RWPE2 (cell line): ENCODE results near the gene PDE6A.

Experiments
- ATAC-seq: fragments of 200-7000 bp; cut with Tn5 transposase; 3 replicates; pipeline ENCODE4 v1.9.1; 2021; ENCODE audit warnings: low read depth
- DNase-seq: peaks from one replicate; pipeline ENCODE4 v3.0.0-alpha.2; 2020; ENCODE audit warnings: low spot score
- H3K27ac ChIP-seq: fragments of 450-650 bp; 2 replicates; pipeline ENCODE4 v1.5.1; 2017; ENCODE audit warnings: mild to moderate bottlenecking; ENCODE audit not compliant: poor library complexity, severe bottlenecking
- H3K27me3 ChIP-seq: fragments of 250-450 bp; sonication (Bioruptor Pico); 2 replicates; pipeline ENCODE4 v1.5.1; 2021; ENCODE audit warnings: mild to moderate bottlenecking, moderate library complexity; ENCODE audit not compliant: insufficient read depth, poor library complexity, severe bottlenecking
- H3K36me3 ChIP-seq: fragments of 250-450 bp; sonication (Bioruptor Pico); 2 replicates; pipeline ENCODE4 v1.5.1; 2020; ENCODE audit warnings: low read depth, mild to moderate bottlenecking, moderate library complexity
- H3K4me1 ChIP-seq: fragments of 250-450 bp; sonication (Bioruptor Pico); 2 replicates; pipeline ENCODE4 v1.5.1; 2021; ENCODE audit warnings: mild to moderate bottlenecking, moderate library complexity; ENCODE audit not compliant: insufficient read depth, poor library complexity, severe bottlenecking
- H3K4me3 ChIP-seq: fragments of 250-450 bp; sonication (Bioruptor Pico); 2 replicates; pipeline ENCODE4 v1.5.1; 2021; ENCODE audit warnings: mild to moderate bottlenecking, moderate library complexity; ENCODE audit not compliant: severe bottlenecking
- H3K9me3 ChIP-seq: fragments of 250-450 bp; sonication (Bioruptor Pico); 2 replicates; pipeline ENCODE4 v1.5.1; 2021; ENCODE audit warnings: mild to moderate bottlenecking, moderate library complexity; ENCODE audit not compliant: severe bottlenecking
- CTCF ChIP-seq: fragments of 450-650 bp; IDR thresholded peaks from one replicate; pipeline ENCODE4 v1.5.1; 2017; ENCODE audit warnings: mild to moderate bottlenecking, moderate library complexity; ENCODE audit not compliant: poor library complexity, severe bottlenecking

Gene PDE6A

GRCh38 chr5:149809931-149810691, 134.5 kb downstream of the PDE6A start:
- Histone ChIP-seq H3K9me3 (no peaks in the 10 kb centered on the region), H3K36me3 (no peaks in the 10 kb centered on the region), H3K27ac (no peak overlapping the region), H3K27me3 (no peaks in the 10 kb centered on the region), H3K4me3 (no peak overlapping the region), H3K4me1 (peaks cover 12% of the 10 kb centered on the region)
- TF ChIP-seq CTCF = no peak
- ATAC-seq = no peak
- no peak for DNase-seq

GRCh38 chr5:149808264-149808982, 136.2 kb downstream of the PDE6A start:
- Histone ChIP-seq H3K4me1 (peaks cover 15% of the 10 kb centered on the region), H3K9me3 (no peaks in the 10 kb centered on the region), H3K27ac (no peak overlapping the region), H3K4me3 (no peak overlapping the region), H3K27me3 (no peaks in the 10 kb centered on the region), H3K36me3 (no peaks in the 10 kb centered on the region)
- DNase-seq (no peak), ATAC-seq (no peak)
- no peak for TF ChIP-seq CTCF
